Measurements from ENCODE around the gene ELMOD3.
"Not testable (repeated sequence)": the region's sequence is repeated elsewhere in the genome, so short reads cannot be mapped to it uniquely, and the experiment has no call there.

Gene ELMOD3

DNA sequence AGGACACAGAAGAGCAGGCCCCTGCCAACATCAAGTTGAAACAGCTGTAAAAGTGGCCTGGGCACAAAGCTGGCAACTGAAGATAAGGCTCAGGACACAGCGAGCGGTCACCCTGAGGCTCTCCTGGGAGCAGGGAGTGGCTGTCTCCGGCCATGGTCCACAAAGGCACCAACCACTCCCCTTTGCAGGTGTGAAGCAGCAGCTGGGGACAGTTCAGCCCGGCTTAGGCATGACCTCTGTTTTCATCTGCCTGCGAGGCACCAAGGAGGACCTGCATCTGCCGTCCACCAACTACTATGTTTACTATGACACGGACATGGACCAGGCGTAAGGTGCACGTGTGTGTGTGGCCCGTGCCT is 39.7 kb upstream of the ELMOD3 start:
- H3K4me3 ChIP-seq (ENCODE audit: low read depth, low read length) = no peak overlapping the region
- TF ChIP-seq, protein P1, sequence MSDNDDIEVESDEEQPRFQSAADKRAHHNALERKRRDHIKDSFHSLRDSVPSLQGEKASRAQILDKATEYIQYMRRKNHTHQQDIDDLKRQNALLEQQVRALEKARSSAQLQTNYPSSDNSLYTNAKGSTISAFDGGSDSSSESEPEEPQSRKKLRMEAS (IDR thresholded peaks at IDR 0.05; ENCODE audit: low read depth, low read length) = no peak
- TF ChIP-seq, protein P2, sequence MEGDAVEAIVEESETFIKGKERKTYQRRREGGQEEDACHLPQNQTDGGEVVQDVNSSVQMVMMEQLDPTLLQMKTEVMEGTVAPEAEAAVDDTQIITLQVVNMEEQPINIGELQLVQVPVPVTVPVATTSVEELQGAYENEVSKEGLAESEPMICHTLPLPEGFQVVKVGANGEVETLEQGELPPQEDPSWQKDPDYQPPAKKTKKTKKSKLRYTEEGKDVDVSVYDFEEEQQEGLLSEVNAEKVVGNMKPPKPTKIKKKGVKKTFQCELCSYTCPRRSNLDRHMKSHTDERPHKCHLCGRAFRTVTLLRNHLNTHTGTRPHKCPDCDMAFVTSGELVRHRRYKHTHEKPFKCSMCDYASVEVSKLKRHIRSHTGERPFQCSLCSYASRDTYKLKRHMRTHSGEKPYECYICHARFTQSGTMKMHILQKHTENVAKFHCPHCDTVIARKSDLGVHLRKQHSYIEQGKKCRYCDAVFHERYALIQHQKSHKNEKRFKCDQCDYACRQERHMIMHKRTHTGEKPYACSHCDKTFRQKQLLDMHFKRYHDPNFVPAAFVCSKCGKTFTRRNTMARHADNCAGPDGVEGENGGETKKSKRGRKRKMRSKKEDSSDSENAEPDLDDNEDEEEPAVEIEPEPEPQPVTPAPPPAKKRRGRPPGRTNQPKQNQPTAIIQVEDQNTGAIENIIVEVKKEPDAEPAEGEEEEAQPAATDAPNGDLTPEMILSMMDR (IDR thresholded peaks at IDR 0.05; ENCODE audit: low read depth, low read length) = no peak
- TF ChIP-seq POLR2A (IDR thresholded peaks at IDR 0.05; ENCODE audit: extremely low read depth, insufficient read length) (no peak), MYC (IDR thresholded peaks at IDR 0.05; ENCODE audit: low read depth, low read length) (no peak)
- DNase-seq (ENCODE audit: low read depth) = no peak

DNA sequence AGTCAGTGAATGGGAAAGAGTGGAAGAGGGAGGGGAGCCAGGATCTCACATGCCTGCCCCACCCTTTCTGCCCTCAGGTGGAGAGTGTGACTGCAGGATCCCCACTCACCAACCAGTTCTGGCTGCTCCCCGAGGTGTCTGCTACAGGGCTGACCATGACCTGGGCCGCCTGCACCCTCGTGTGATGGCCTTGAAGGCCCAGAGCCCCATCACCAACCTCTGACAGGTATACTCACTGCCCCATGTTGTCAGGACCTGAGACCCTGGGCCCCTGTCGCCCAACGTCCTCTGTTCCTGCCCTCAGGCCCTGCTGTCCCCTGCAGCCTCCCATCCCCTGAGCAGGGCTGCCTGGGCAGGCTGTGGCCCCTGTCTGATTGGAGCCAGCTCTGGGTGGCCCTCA is 38.6 kb upstream of the ELMOD3 start:
- DNase-seq (ENCODE audit: low read depth) = not testable (repeated sequence)

DNA sequence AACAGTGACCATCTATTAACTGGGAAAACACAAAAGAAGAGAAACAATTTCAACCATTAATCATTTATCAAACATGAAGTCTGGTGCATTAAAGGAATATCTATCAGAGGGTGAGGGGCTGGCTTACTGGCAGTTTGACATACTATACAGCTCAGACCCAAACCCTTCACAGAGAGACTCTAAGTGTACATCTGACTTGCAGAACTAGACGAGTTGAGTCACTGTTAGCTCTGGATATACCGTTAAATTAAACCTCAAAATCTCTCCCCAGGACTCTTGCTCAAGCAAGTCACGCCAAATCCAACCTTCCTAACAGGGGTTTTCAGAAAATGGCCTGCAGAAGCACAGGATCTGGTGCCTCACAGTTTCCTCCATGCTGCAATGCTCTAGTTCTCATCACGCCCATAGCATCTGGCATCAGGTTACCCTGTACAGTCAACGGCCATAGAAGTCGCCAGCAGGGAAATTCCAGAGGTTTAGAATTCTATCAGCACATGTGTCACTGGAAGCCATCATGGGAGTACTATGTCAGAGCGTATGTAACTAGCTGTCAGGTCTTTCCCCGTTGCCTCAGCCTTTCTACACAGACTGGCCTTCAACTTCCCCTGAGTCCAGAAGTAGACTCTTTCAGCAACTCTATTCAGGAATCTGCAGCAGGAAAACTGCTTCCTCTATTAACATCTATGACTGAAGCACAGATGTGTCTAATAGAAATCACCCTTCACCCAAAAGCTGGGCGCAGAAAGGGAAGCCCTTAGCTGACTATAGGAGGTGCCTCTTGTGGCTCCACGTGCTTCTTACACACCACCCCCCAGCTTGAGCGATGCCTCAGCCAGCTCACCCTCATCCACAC is 36.1 kb upstream of the ELMOD3 start:
- H3K4me3 ChIP-seq (ENCODE audit: low read depth, low read length) = no peak overlapping the region
- TF ChIP-seq, protein P2 (IDR thresholded peaks at IDR 0.05; ENCODE audit: low read depth, low read length) = no peak
- DNase-seq (ENCODE audit: low read depth) = peak; percentile 48

More for the DNA sequence above, 38.6 kb upstream of the ELMOD3 start:
- not testable (repeated sequence) for H3K4me3 ChIP-seq (ENCODE audit: low read depth, low read length)

DNA sequence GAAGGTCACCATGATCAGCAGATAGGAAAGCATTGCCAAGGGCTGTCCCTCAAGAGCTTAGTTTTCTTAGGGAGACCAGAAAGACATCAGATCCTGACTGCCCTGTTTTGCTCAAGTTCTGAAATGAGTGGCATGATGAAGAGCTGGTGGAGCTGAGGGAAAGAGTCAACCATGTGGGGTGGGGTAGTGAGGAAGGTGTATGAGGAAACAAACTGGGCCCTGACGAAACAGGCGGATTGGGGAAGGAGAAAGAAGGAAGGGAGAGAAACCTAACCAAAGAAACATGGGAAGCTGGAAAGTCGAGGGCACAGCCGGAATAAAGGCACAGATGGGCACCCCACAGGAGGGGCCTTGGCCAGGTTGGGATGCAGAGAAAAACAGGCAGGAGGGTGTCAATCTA is 34.8 kb upstream of the ELMOD3 start:
- TF ChIP-seq, protein P1 (IDR thresholded peaks at IDR 0.05; ENCODE audit: low read depth, low read length) = no peak
- TF ChIP-seq MYC (IDR thresholded peaks at IDR 0.05; ENCODE audit: low read depth, low read length) = no peak
- TF ChIP-seq, protein P2 (IDR thresholded peaks at IDR 0.05; ENCODE audit: low read depth, low read length) = no peak
- no peak for TF ChIP-seq POLR2A (IDR thresholded peaks at IDR 0.05; ENCODE audit: extremely low read depth, insufficient read length)
- no peak for DNase-seq (ENCODE audit: low read depth)

DNA sequence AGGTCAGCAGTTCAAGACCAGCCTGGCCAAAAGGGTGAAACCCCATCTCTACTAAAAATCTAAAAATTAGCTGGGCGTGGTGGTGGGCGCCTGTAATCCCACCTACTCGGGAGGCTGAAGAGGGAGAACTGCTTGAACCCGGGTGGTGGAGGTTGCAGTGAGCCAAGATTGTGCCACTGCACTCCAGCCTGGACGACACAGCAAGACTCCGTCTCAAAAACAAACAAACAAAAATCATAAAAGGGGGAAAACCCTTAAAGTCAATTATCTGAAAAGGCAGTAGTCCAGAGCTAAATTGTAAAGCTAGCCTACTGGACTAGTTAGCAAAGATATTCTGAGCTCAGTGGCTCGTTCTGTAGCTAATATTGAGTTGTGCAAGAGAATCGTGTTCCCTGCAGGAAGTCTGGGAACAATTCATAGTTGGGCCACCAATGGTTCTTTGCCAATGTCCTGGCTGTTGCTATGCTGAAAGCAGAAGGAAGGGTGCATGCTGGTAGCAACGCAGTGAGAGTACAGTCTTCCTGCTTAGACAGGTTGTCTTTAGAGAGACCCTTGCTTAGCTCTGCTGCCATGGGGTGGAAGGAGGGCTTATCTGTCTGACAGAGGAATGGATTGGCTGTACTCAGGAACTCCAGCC is 31.1 kb upstream of the ELMOD3 start:
- H3K4me3 ChIP-seq (ENCODE audit: low read depth, low read length) = peak overlapping the region; percentile 12
- DNase-seq (ENCODE audit: low read depth) = no peak
- no peak for TF ChIP-seq POLR2A (IDR thresholded peaks at IDR 0.05; ENCODE audit: extremely low read depth, insufficient read length)

More for the DNA sequence above, 34.8 kb upstream of the ELMOD3 start:
- H3K4me3 ChIP-seq (ENCODE audit: low read depth, low read length) = no peak overlapping the region

DNA sequence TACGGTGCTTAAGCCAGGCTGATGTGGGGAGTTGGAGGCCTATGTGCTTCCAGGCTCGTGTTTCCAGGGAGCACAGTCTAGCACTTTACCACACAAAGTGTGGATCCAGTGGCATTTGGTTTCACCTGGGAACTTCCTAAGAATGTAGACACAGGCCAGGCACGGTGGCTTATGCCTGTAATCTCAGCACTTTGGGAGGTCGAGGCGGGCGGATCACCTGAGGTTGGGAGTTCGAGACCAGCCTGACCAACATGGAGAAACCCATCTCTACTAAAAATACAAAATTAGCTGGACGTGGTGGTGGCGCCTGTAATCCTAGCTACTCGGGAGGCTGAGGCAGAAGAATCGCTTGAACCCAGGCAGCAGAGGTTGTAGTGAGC is 30.6 kb upstream of the ELMOD3 start:
- H3K4me3 ChIP-seq (ENCODE audit: low read depth, low read length) = peak overlapping the region; percentile 12
- DNase-seq (ENCODE audit: low read depth) = not testable (repeated sequence)

DNA sequence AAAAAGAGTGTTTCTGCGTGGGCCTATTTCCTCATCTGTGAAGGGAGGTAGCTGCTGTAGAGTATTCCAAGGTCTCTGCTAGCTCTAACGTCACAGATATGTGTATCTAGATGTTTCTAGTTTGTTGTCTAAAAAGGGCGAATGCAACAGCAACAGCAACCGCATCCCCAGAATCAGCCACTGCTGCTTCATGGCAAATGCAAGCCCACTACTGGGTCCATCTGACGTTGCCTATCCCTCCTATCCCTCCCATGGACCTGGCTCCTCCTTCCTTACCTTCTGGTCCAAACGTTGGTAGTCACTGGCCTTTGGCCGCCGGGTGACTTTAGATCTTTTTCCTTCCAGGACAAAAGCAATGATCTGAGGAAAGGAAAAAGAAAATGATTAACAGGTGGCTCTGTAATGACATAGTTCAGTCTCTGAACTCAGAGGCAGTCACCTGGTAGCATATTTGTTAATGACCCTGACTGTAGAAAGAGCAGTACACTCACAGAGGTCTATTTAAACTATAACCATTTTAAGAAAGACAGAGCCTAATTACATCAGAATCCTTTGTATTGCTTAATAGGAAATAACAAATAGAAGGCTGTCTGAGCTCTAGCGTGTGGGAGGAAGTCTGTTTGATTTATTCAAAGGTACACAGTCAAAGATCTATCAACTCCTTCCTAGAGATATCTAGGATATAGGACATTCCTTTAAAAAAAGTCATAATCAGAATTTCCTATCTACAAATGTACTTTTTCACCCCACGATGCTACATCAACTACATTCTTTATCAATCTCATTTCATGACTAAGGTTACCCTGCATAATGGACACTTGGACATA is 29.7 kb upstream of the ELMOD3 start:
- DNase-seq (ENCODE audit: low read depth) = peak; percentile 60
- peak overlapping the region; percentile 98 for H3K4me3 ChIP-seq (ENCODE audit: low read depth, low read length)
- TF ChIP-seq, protein P2 (IDR thresholded peaks at IDR 0.05; ENCODE audit: low read depth, low read length) = no peak
- TF ChIP-seq, protein P1 (IDR thresholded peaks at IDR 0.05; ENCODE audit: low read depth, low read length) = no peak
- TF ChIP-seq MYC (IDR thresholded peaks at IDR 0.05; ENCODE audit: low read depth, low read length) = no peak
- no peak for TF ChIP-seq POLR2A (IDR thresholded peaks at IDR 0.05; ENCODE audit: extremely low read depth, insufficient read length)

Measured in NB4 (cell line).